Measurements from ENCODE around the gene DDAH2. TPM values are rescaled to one million over a fixed set of nuclear protein-coding genes. Genes with fewer than 3 reads are reported as not detected.

The DDAH2 gene
- total RNA-seq, 2 donors from 2014 or later: 55.6 to 56.2 TPM

DNA sequence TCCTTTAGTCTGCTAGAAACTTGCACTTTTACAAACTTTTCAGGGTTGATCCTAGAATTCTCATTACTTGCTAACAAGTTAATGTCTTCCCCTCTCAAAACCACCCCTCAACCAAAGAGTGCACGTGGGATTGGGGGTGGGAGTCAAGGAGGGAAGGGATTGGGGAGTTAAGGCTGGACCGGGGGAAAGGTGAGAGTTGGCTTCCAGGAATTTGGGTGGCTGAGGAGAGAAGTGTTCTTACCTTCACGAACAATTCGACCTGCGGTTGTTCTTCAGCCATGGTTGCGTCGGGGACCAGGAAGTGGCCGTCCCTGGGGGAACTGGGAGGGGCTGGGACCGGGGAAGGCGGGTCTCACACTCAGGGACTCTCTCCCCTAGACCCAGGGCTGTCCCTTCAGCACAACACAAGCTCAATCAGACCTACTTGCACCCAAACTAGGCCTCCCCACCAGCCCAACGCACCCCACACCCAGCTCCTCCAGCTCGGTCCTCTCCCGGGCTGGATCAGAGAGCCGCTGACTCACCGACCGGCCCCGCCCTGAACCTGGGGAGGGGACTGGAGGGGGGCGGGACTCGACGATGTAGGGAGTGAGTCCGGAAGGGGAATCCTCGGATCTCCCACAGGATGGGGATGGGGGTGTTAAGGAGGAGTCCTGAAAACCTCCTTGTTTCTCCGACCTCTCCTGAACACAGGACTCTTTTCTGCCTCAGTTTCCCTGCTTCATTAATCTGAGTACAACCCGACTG, 7.1 kb upstream of the DDAH2 start, which contains the start of gene CLIC1:
Gene CLIC1 (minus strand): TSS at position 510 of the 747 bp plus-strand sequence. CDS start 230 bp downstream, at position 280.
- DNase-seq (peak; percentile 91), ATAC-seq (peak; percentile 57 to 76)
- intact Hi-C loops (cut with DNase I): loop anchor here in 1 of 2 donors (10.0 kb wide), 2 partner anchors 59 to 99 kb away; partner anchors contain the start of gene VARS1

- intact Hi-C loops (cut with DNase I): loop anchor here in 1 of 2 donors (10.0 kb wide), 2 partner anchors 60 to 100 kb away; partner anchors contain the start of gene VARS1
- peak in 1 of 2 donors; percentile 41 for ATAC-seq
Observed at GRCh38 chr6:31734821-31735406, 5.8 kb upstream of the DDAH2 start.

GRCh38 chr6:31734247-31734820, 5.2 kb upstream of the DDAH2 start:
- intact Hi-C loops (cut with DNase I): loop anchor here in 1 of 2 donors (10.0 kb wide), 2 partner anchors 60 to 100 kb away; partner anchors contain the start of gene VARS1
- DNase-seq (no peak), ATAC-seq (no peak)

More at GRCh38 chr6:31734821-31735406, 5.8 kb upstream of the DDAH2 start:
- peak; percentile 77 for DNase-seq

DNA sequence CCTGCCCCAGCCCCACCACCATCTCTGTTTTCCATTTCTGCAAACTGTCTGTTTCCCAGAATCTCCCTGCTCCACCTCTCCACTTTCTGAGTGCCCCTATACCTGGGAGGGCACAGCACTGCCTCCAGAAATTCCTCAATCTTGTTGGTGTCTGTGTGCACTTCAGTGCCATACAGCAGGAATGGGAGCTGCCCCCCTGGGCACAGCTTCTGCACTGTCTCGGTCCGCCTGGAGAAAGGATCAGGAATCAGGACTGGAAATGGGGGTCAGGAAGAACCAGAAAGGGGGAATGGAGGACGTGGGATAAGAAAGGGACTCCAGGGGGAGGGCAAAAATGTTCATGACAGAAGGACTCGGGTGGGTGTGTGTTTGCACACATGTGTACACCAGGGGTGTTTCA, 4.6 kb upstream of the DDAH2 start:
- ATAC-seq (no peak), DNase-seq (no peak)
- intact Hi-C loops (cut with DNase I): loop anchor here in 1 of 2 donors (10.0 kb wide), 2 partner anchors 61 to 101 kb away; partner anchors contain the start of gene VARS1

GRCh38 chr6:31732029-31732428, 2.9 kb upstream of the DDAH2 start:
- DNase-seq (no peak), ATAC-seq (no peak)
- intact Hi-C loops (cut with DNase I): loop anchor here in 1 of 2 donors (10.0 kb wide), 2 partner anchors 63 to 103 kb away; partner anchors contain the start of gene VARS1

- intact Hi-C loops (cut with DNase I): loop anchor here in 1 of 2 donors (10.0 kb wide), 2 partner anchors 64 to 104 kb away; partner anchors contain the start of gene VARS1
- no peak for DNase-seq
Observed at GRCh38 chr6:31730631-31731086, 1.6 kb upstream of the DDAH2 start.

GRCh38 chr6:31729979-31730630, 1.0 kb upstream of the DDAH2 start:
- ATAC-seq (peak; percentile 80 to 88), DNase-seq (peak; percentile 93)
- intact Hi-C loops (cut with DNase I): loop anchor here in 1 of 2 donors (10.0 kb wide), 2 partner anchors 65 to 105 kb away; partner anchors contain the start of gene VARS1

More at GRCh38 chr6:31730631-31731086, 1.6 kb upstream of the DDAH2 start:
- ATAC-seq: no peak

GRCh38 chr6:31729515-31729978, 448 bp upstream of the DDAH2 start:
- peak; percentile 90 for DNase-seq
- ATAC-seq: peak; percentile 84 to 88
- intact Hi-C loops (cut with DNase I): no loop called here

- intact Hi-C loops (cut with DNase I): no loop called here
- DNase-seq (peak; percentile 41), ATAC-seq (no peak)
Observed at GRCh38 chr6:31727717-31728671, 1.1 kb downstream of the DDAH2 start.

GRCh38 chr6:31727034-31727716, 1.9 kb downstream of the DDAH2 start:
- intact Hi-C loops (cut with DNase I): no loop called here

DNA sequence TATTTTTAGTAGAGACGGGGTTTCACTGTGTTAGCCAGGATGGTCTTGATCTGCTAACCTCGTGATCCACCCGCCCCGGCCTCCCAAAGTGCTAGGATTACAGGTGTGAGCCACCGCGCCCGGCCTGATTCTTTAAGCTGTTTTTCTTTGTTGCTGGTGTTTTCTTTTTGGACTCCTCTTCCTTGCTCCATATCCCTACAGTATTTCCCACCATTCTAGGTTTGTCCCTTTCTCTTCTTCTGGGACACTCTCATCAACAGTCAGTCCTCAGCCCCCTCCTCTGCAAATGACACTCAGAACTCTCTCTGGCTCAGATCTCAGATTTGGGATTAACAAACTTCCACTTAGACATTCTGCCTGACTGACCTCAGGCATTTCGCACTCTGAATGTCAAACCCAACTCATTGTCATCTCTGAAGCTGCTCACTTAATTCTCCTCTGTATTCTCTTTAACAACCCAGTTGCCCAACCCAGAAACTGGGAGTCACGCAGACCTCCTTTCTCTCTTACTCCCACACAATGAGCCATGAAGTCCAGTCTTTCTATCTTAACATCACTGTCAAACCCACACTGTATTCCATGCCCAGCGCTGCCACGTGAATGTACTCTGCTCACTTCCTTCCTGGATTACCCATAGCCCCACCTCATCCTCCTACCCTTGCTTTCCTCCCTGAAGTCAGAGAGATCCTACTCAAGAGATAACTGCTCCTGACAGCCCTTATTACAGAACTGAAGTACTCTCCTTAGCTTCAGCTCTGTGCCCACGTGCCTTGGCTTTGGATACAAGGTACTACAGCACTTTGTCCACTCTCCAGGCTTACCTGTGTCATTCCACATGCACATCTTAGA, 3.4 kb downstream of the DDAH2 start:
- peak in 1 of 2 donors; percentile 6 for ATAC-seq
- intact Hi-C loops (cut with DNase I): no loop called here
- no peak for DNase-seq

More at GRCh38 chr6:31727034-31727716, 1.9 kb downstream of the DDAH2 start:
- no peak for DNase-seq
- no peak for ATAC-seq

GRCh38 chr6:31723980-31724691, 5.0 kb downstream of the DDAH2 start:
- DNase-seq (peak; percentile 36), ATAC-seq (peak in 1 of 2 donors; percentile 2)
- intact Hi-C loops (cut with DNase I): no loop called here

DNA sequence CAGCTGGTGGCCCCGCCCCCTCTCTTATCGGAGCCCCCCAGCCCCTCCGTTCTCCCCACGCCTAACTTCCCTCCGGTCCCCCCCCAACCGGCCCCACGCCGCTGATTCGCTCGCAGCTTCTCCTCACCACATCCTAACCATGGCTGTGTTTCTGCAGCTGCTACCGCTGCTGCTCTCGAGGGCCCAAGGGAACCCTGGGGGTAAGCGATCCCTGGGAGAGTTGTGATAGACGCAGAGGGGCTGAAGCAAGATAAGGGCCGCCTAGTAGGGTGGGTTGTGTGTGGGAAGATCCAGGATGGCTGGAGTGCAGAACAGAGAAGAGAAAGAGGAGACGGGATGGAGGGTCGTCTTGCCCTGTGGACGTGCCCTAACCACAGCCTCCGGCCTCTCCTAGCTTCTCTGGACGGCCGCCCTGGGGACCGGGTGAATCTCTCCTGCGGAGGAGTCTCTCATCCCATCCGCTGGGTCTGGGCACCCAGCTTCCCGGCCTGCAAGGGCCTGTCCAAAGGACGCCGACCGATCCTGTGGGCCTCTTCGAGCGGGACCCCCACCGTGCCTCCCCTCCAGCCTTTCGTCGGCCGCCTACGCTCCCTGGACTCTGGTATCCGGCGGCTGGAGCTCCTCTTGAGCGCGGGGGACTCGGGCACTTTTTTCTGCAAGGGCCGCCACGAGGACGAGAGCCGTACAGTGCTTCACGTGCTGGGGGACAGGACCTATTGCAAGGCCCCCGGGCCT, 5.7 kb downstream of the DDAH2 start, which contains the start of gene MPIG6B:
Gene MPIG6B (plus strand): TSS at position 129 of the 735 bp plus-strand sequence. CDS start 11 bp downstream, at position 140.
- ATAC-seq: no peak
- no peak for DNase-seq
- intact Hi-C loops (cut with DNase I): no loop called here

GRCh38 chr6:31722173-31722572, 6.9 kb downstream of the DDAH2 start:
- DNase-seq (no peak), ATAC-seq (no peak)
- intact Hi-C loops (cut with DNase I): no loop called here
